ENCODE data around the gene SHKBP1. TPM values are rescaled to one million over a fixed set of nuclear protein-coding genes. Genes with fewer than 3 reads are reported as not detected.
A peak's percentile ranks its signal among the peaks of the same experiment; 100 is the strongest.

The SHKBP1 gene
- total and polyA plus RNA-seq, 2 of the 13 experiments (the other 11 are each of a cell fraction or from before 2014, with no cell fraction given) = 16.2 to 17.4 TPM

- no peak for TF ChIP-seq TCF12 (IDR thresholded peaks at IDR 0.05)
- TF ChIP-seq TCF12 (CRISPR knock-in tag; IDR thresholded peaks at IDR 0.05) = peak; percentile 81; the same call in 1 of the 2 replicates
- peak; percentile 72; the same call in 1 of the 2 replicates for TF ChIP-seq BCL3 (CRISPR knock-in tag; IDR thresholded peaks at IDR 0.05)
- peak; percentile 91 for TF ChIP-seq ASH2L (IDR thresholded peaks at IDR 0.05; ENCODE audit: insufficient read length, low read depth, low read length)
- peak; percentile 32; the same call in 1 of the 2 replicates for TF ChIP-seq TGIF2 (CRISPR knock-in tag; IDR thresholded peaks at IDR 0.05)
- TF ChIP-seq, protein P1, sequence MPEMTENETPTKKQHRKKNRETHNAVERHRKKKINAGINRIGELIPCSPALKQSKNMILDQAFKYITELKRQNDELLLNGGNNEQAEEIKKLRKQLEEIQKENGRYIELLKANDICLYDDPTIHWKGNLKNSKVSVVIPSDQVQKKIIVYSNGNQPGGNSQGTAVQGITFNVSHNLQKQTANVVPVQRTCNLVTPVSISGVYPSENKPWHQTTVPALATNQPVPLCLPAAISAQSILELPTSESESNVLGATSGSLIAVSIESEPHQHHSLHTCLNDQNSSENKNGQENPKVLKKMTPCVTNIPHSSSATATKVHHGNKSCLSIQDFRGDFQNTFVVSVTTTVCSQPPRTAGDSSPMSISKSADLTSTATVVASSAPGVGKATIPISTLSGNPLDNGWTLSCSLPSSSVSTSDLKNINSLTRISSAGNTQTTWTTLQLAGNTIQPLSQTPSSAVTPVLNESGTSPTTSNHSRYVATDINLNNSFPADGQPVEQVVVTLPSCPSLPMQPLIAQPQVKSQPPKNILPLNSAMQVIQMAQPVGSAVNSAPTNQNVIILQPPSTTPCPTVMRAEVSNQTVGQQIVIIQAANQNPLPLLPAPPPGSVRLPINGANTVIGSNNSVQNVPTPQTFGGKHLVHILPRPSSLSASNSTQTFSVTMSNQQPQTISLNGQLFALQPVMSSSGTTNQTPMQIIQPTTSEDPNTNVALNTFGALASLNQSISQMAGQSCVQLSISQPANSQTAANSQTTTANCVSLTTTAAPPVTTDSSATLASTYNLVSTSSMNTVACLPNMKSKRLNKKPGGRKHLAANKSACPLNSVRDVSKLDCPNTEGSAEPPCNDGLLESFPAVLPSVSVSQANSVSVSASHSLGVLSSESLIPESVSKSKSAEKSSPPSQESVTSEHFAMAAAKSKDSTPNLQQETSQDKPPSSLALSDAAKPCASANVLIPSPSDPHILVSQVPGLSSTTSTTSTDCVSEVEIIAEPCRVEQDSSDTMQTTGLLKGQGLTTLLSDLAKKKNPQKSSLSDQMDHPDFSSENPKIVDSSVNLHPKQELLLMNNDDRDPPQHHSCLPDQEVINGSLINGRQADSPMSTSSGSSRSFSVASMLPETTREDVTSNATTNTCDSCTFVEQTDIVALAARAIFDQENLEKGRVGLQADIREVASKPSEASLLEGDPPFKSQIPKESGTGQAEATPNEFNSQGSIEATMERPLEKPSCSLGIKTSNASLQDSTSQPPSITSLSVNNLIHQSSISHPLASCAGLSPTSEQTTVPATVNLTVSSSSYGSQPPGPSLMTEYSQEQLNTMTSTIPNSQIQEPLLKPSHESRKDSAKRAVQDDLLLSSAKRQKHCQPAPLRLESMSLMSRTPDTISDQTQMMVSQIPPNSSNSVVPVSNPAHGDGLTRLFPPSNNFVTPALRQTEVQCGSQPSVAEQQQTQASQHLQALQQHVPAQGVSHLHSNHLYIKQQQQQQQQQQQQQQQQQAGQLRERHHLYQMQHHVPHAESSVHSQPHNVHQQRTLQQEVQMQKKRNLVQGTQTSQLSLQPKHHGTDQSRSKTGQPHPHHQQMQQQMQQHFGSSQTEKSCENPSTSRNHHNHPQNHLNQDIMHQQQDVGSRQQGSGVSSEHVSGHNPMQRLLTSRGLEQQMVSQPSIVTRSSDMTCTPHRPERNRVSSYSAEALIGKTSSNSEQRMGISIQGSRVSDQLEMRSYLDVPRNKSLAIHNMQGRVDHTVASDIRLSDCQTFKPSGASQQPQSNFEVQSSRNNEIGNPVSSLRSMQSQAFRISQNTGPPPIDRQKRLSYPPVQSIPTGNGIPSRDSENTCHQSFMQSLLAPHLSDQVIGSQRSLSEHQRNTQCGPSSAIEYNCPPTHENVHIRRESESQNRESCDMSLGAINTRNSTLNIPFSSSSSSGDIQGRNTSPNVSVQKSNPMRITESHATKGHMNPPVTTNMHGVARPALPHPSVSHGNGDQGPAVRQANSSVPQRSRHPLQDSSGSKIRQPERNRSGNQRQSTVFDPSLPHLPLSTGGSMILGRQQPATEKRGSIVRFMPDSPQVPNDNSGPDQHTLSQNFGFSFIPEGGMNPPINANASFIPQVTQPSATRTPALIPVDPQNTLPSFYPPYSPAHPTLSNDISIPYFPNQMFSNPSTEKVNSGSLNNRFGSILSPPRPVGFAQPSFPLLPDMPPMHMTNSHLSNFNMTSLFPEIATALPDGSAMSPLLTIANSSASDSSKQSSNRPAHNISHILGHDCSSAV (CRISPR knock-in tag; IDR thresholded peaks at IDR 0.05; ENCODE audit: borderline replicate concordance) = no peak
- TF ChIP-seq YEATS2 (CRISPR knock-in tag; IDR thresholded peaks at IDR 0.05; ENCODE audit: borderline replicate concordance) = peak; percentile 76; the same call in 1 of the 2 replicates
- TF ChIP-seq TOPORS (CRISPR knock-in tag; IDR thresholded peaks at IDR 0.05) = 0 out of 2 replicates have a peak, but pooled peaks have one; percentile 57
- TF ChIP-seq AKAP8 (CRISPR knock-in tag; IDR thresholded peaks at IDR 0.05) = no peak
- no peak for TF ChIP-seq ZNF672 (CRISPR knock-in tag; IDR thresholded peaks at IDR 0.05)
- TF ChIP-seq ZNF253 (CRISPR knock-in tag; IDR thresholded peaks at IDR 0.05; ENCODE audit: borderline replicate concordance) = no peak
- TF ChIP-seq ZNF878 (CRISPR knock-in tag; IDR thresholded peaks at IDR 0.05) = peak; percentile 94
- TF ChIP-seq CBFB (CRISPR knock-in tag; IDR thresholded peaks at IDR 0.05) = peak; percentile 84
- no peak for TF ChIP-seq IRX3 (CRISPR knock-in tag; IDR thresholded peaks at IDR 0.05; ENCODE audit: borderline replicate concordance, low read depth)
- no peak for TF ChIP-seq GZF1 (CRISPR knock-in tag; IDR thresholded peaks at IDR 0.05)
- peak; percentile 100 for TF ChIP-seq ZBTB42 (CRISPR knock-in tag; IDR thresholded peaks at IDR 0.05)
- peak; percentile 100 for TF ChIP-seq HNRNPK (IDR thresholded peaks at IDR 0.05; ENCODE audit: low read depth, low read length, poor library complexity, severe bottlenecking)
- TF ChIP-seq SSRP1 (CRISPR knock-in tag; IDR thresholded peaks at IDR 0.05) = no peak
- TF ChIP-seq ESRRA (CRISPR knock-in tag; IDR thresholded peaks at IDR 0.05; ENCODE audit: low read depth) = 0 out of 2 replicates have a peak, but pooled peaks have one; percentile 42
- peak; percentile 50 for TF ChIP-seq TBL1XR1 (IDR thresholded peaks at IDR 0.05; ENCODE audit: borderline replicate concordance, low read length, partially characterized antibody)
- TF ChIP-seq GATAD1 (CRISPR knock-in tag; IDR thresholded peaks at IDR 0.05) = peak; percentile 75
These were observed 26.9 kb downstream of the SHKBP1 start (continued) for GRCh38 chr19:40603389-40604170.
